Measurements from ENCODE around the gene IGSF21. TPM values are rescaled to one million over a fixed set of nuclear protein-coding genes. Genes with fewer than 3 reads are reported as not detected.

Gene IGSF21
- total RNA-seq, 1 experiment from 2014 or later = not detected

DNA sequence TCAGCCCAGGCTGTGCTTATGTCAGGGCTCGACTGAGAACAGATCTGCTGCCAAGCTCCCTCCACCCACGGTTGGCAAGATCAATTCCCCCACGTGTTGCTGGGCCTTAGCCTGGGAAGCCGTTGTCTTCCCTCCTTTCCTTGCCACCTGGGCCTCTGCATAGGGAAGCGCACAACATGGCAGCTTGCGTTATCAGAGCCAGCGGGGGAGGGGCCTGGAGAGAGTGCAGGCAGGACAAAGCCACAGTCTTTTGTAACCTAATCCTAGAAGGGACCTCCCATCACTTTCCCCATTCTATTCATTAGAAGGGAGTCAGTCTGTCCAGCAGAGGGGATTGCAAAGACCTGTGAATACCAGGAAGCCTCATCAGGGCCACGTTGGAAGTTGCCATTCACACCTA, 17.0 kb upstream of the IGSF21 start:
- peaks cover 25% of the 10 kb centered on the region for H3K27me3 Mint-ChIP-seq (ENCODE audit: insufficient read depth, unreplicated experiment)
- no peaks in the 10 kb centered on the region for H3K9me3 Mint-ChIP-seq (ENCODE audit: unreplicated experiment)
- TF ChIP-seq CTCF (IDR thresholded peaks at IDR 0.05; ENCODE audit: unreplicated experiment) = no peak
- DNase-seq (ENCODE audit: unreplicated experiment) = no peak
- peaks cover 10% of the 10 kb centered on the region for H3K4me1 Mint-ChIP-seq (ENCODE audit: insufficient read depth, unreplicated experiment)
- POLR2A ChIA-PET = no interaction called here
- H3K36me3 Mint-ChIP-seq (ENCODE audit: insufficient read depth, unreplicated experiment) = no peaks in the 10 kb centered on the region
- no TSS peak for BruUV-seq (replicated peaks)
- intact Hi-C loops (cut with micrococcal nuclease) = no loop called here
- H3K27ac Mint-ChIP-seq (ENCODE audit: low read depth, unreplicated experiment) = no peak overlapping the region
- CTCF ChIA-PET = interaction anchor here (0.7 to 2.6 kb wide), 3 partner anchors 10 to 696 kb away, joined by 3 to 18 read pairs (median 4); no protein-coding TSS in a partner anchor
- H3K4me3 Mint-ChIP-seq (ENCODE audit: unreplicated experiment) = no peak overlapping the region

DNA sequence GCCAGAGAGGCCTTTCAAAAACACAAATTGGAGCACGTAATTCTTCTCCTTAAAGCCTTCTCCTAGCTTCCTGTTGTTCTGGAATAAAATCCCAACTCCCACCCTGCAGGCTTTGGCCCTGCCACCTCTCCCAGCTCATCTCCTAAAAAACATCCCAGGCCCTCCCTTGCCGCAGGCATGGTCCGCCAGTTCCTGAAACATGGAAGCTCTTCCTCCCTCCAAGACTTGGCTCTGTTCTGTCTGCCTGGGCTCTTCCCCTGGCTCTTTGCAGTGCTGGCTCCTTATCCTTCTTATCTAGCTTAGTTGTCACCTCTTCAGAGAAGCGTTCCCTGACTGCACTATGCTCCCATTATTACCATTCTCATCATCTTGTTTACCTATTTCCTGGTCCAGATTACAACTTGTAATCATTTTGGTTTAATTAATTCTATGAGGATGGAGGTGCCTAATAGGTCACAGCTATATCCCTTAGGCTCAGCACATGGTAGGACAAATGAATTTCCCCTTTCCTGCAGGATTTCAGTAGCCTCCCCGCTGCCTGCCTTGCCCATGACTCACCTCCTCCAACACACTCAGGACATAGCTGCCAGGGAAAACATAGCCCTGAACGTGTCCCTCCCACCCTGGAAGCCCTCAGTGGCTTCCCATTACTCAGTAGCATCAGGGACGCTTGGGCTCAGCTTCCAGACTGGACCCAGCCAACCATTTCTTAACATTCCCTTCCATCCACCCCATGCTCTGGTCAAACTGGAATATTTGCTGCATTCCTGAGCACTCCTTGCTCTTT, 15.7 kb upstream of the IGSF21 start:
- no peaks in the 10 kb centered on the region for H3K36me3 Mint-ChIP-seq (ENCODE audit: insufficient read depth, unreplicated experiment)
- no peak for TF ChIP-seq CTCF (IDR thresholded peaks at IDR 0.05; ENCODE audit: unreplicated experiment)
- BruUV-seq (replicated peaks) = no TSS peak
- no peak overlapping the region for H3K4me3 Mint-ChIP-seq (ENCODE audit: unreplicated experiment)
- ChIA-PET CTCF (interaction anchor here (1.2 to 2.6 kb wide), 2 partner anchors 9 to 436 kb away, joined by 4 to 18 read pairs; no protein-coding TSS in a partner anchor), POLR2A (no interaction called here)
- peak; percentile 40 for DNase-seq (ENCODE audit: unreplicated experiment)
- no peaks in the 10 kb centered on the region for H3K9me3 Mint-ChIP-seq (ENCODE audit: unreplicated experiment)
- intact Hi-C loops (cut with micrococcal nuclease) = no loop called here
- H3K27me3 Mint-ChIP-seq (ENCODE audit: insufficient read depth, unreplicated experiment) = peaks cover 26% of the 10 kb centered on the region
- no peak overlapping the region for H3K27ac Mint-ChIP-seq (ENCODE audit: low read depth, unreplicated experiment)
- H3K4me1 Mint-ChIP-seq (ENCODE audit: insufficient read depth, unreplicated experiment) = peaks cover 10% of the 10 kb centered on the region

DNA sequence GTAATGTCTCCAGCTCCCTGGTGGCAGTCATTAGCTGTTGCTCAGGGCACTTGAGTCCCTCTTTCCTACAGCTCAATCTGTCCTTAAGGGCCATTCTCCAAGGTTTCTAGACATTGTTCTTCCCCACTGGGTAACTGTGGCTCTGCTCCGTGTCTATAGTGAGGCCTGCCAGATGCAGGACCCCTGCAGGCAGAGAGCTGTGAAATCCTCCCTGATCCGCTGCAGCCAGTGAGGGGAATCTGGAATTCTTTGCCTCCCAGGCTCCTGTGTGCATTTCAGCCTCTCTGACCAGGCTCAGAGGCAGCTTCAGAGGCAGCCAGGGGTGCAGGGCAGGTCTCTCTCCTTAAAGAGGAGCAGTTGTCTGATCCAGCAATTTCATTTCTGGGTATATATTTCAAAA, 14.4 kb upstream of the IGSF21 start:
- Mint-ChIP-seq H3K27me3 (ENCODE audit: insufficient read depth, unreplicated experiment) (peaks cover 28% of the 10 kb centered on the region), H3K9me3 (ENCODE audit: unreplicated experiment) (no peaks in the 10 kb centered on the region), H3K4me3 (ENCODE audit: unreplicated experiment) (no peak overlapping the region), H3K36me3 (ENCODE audit: insufficient read depth, unreplicated experiment) (no peaks in the 10 kb centered on the region), H3K27ac (ENCODE audit: low read depth, unreplicated experiment) (no peak overlapping the region), H3K4me1 (ENCODE audit: insufficient read depth, unreplicated experiment) (peaks cover 10% of the 10 kb centered on the region)
- intact Hi-C loops (cut with micrococcal nuclease) = no loop called here
- DNase-seq (ENCODE audit: unreplicated experiment) = no peak
- no peak for TF ChIP-seq CTCF (IDR thresholded peaks at IDR 0.05; ENCODE audit: unreplicated experiment)
- no TSS peak for BruUV-seq (replicated peaks)
- CTCF ChIA-PET = no interaction called here
- POLR2A ChIA-PET = no interaction called here

DNA sequence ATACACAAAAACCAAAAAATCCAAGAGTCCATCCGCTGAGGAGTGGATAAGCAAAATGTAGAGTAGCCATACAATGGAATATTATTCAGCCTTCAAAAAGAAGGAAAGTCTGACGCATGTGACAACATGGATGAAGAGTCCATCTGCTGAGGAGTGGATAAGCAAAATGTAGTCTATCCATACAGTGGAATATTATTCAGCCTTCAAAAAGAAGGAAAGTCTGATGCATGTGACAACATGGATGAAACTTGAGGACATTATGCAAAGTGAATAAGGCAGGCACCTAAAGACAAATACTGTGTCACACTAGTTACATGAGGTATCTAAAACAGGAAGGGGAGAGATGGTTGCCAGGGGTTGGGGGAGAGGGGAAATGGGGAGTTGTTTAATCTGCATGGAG, 14.0 kb upstream of the IGSF21 start:
- BruUV-seq (replicated peaks) = no TSS peak
- ChIA-PET POLR2A (no interaction called here), CTCF (interaction anchor here (0.6 to 1.2 kb wide), 2 partner anchors 9 to 73 kb away, joined by 3 read pairs; no protein-coding TSS in a partner anchor)
- no peak for DNase-seq (ENCODE audit: unreplicated experiment)
- intact Hi-C loops (cut with micrococcal nuclease) = no loop called here
- Mint-ChIP-seq H3K27ac (ENCODE audit: low read depth, unreplicated experiment) (no peak overlapping the region), H3K36me3 (ENCODE audit: insufficient read depth, unreplicated experiment) (no peaks in the 10 kb centered on the region), H3K27me3 (ENCODE audit: insufficient read depth, unreplicated experiment) (peaks cover 30% of the 10 kb centered on the region), H3K4me1 (ENCODE audit: insufficient read depth, unreplicated experiment) (peaks cover 10% of the 10 kb centered on the region), H3K9me3 (ENCODE audit: unreplicated experiment) (no peaks in the 10 kb centered on the region), H3K4me3 (ENCODE audit: unreplicated experiment) (no peak overlapping the region)
- no peak for TF ChIP-seq CTCF (IDR thresholded peaks at IDR 0.05; ENCODE audit: unreplicated experiment)
